Ovary (tissue), 9 donors: ENCODE data around the gene EPC2. TPM values are rescaled to one million over a fixed set of nuclear protein-coding genes. Genes with fewer than 3 reads are reported as not detected.

Experiments used
- DNase-seq, 5 donors: peaks; one replicate each; pipeline ENCODE4 v3.0.0-alpha.2; 2019 to 2020
- H3K27ac ChIP-seq, 2 donors: fragments of 200-600 bp; one replicate each; pipeline versions ENCODE4 v1.5.1 to v1.8.0; 2019 to 2022
- H3K27me3 ChIP-seq: fragments of 200-600 bp; one replicate; pipeline ENCODE4 v1.8.0; 2022
- H3K36me3 ChIP-seq: fragments of 200-600 bp; sonication (generic); one replicate; pipeline ENCODE4 v1.5.1; 2019
- H3K4me1 ChIP-seq: one replicate; pipeline ENCODE4 v1.8.1; 2013; ENCODE audit warnings: mild to moderate bottlenecking, moderate library complexity; ENCODE audit not compliant: insufficient read depth
- H3K4me3 ChIP-seq: fragments of 200-600 bp; sonication (generic); one replicate; pipeline ENCODE4 v1.5.1; 2017
- H3K9me3 ChIP-seq, 2 donors: fragments of 200-600 bp in 1 of 2; sonication (generic) in 1 of 2; one replicate each; pipeline versions ENCODE4 v1.5.1 to v1.8.1; 2013 to 2019; ENCODE audit warnings: mild to moderate bottlenecking in 1 of 2, moderate library complexity in 1 of 2
- CTCF ChIP-seq, 3 donors: fragments of 450-650 bp in 2 of 3; fragments of 200-600 bp in 1 of 3; IDR thresholded peaks; one replicate each; pipeline versions ENCODE4 v1.5.1 to v1.8.0; 2016 to 2022; ENCODE audit warnings: antibody characterized with exemption in 3 of 3, mild to moderate bottlenecking in 1 of 3
- EP300 ChIP-seq: sonication (generic); formaldehyde crosslinking; IDR thresholded peaks from one replicate; pipeline ENCODE4 v1.6.1; 2017; ENCODE audit warnings: antibody characterized with exemption
- POLR2A ChIP-seq: fragments of 450-650 bp; IDR thresholded peaks from one replicate; pipeline ENCODE4 v1.6.1; 2017; ENCODE audit warnings: antibody characterized with exemption, mild to moderate bottlenecking, moderate library complexity
- WGBS, 3 donors: extraction: QIAGEN DNeasy Blood & Tissue Kit in 1 of 3; methylation state at CpG; one replicate each; pipeline versions ENCODE4 v1.1.5 to v1.1.7; 2013 to 2017; 5-methylcytosine and 5-hydroxymethylcytosine counted together
- intact Hi-C, 4 donors: fragments of 100-400 bp; cut with DNase I; formaldehyde crosslinking; loops; one replicate each; pipeline versions ENCODE4 v1.11.0 to v1.15.1; 2022 to 2023
- polyA plus RNA-seq, 2 donors: library from polyadenylated mRNA; stranded (reverse); fragments of 200-250 nt in 1 of 2; fragments of 350-450 nt in 1 of 2; fragmentation: Illumina TruSeq in 1 of 2; extraction: RNeasy Lipid Tissue Mini Kit (QIAGEN cat#74804) in 1 of 2; gene quantifications; one replicate each; pipeline ENCODE4 v1.2.3, GENCODE V29; 2013 to 2014
- total RNA-seq, 7 donors: library from RNA; depleted of rRNA in 2 of 7; stranded (reverse); fragments of >200 nt in 2 of 7; fragmentation: NEBNext Ultra II Directional in 3 of 7; extraction: Animal tissue kit (Norgen Biotek cat#: 25700) in 3 of 7; gene quantifications; one replicate each; pipeline versions ENCODE4 v1.1.0 to v1.2.4, GENCODE V29; 2016 to 2023
- donor health status: DM: no; HTN: no; CAD: no; lungs with moderate emphysema.
- donor health status: DM: no; HTN: no; CAD: no.
- donor health status: Bipolar disorder and iron deficiency.
- donor health status: DM: yes; HTN: yes; CAD: no.
- donor health status: DM: no; HTN: no; CAD: no.
- donor health status: DM: yes; HTN: yes; CAD: no.

The EPC2 gene
- total and polyA plus RNA-seq, 9 donors, result 25.7 to 53.4 (median 35.2) TPM

GRCh38 chr2:148816176-148816575 lies 171.6 kb downstream of the EPC2 start:
- TF ChIP-seq POLR2A (no peak), CTCF (IDR thresholded peaks at IDR 0.05) (no peak), EP300 (no peak)
- Histone ChIP-seq H3K27ac (no peak overlapping the region), H3K4me3 (no peak overlapping the region)

GRCh38 chr2:148817210-148817708 lies 172.7 kb downstream of the EPC2 start:
- DNase-seq, result no peak
- TF ChIP-seq EP300, result no peak
- no peak for TF ChIP-seq POLR2A
- no peak for TF ChIP-seq CTCF (IDR thresholded peaks at IDR 0.05)
- no peak overlapping the region for H3K27ac ChIP-seq
- WGBS, 3 donors, result 5 to 7% (median 6%) methylated on average over 8 of the region's 8 CpGs
- H3K9me3 ChIP-seq, result no peaks in the 10 kb centered on the region
- no peaks in the 10 kb centered on the region for H3K27me3 ChIP-seq
- H3K4me1 ChIP-seq, result peaks cover 6% of the 10 kb centered on the region
- intact Hi-C loops, result loop anchor here in 1 of 4 donors (10.0 kb wide), 1 partner anchor 172 kb away; the partner anchor contains the start of gene EPC2
- no peaks in the 10 kb centered on the region for H3K36me3 ChIP-seq
- no peak overlapping the region for H3K4me3 ChIP-seq

More at GRCh38 chr2:148816176-148816575, 171.6 kb downstream of the EPC2 start:
- WGBS, 3 donors, result 96 to 98% (median 97%) methylated on average over 6 of the region's 6 CpGs
- Histone ChIP-seq H3K36me3 (no peaks in the 10 kb centered on the region), H3K4me1 (peaks cover 9% of the 10 kb centered on the region), H3K27me3 (no peaks in the 10 kb centered on the region), H3K9me3 (no peaks in the 10 kb centered on the region)
- intact Hi-C loops, result loop anchor here in 1 of 4 donors (10.0 kb wide), 1 partner anchor 171 kb away; the partner anchor contains the start of gene EPC2
- no peak for DNase-seq

- Histone ChIP-seq H3K9me3 (no peaks in the 10 kb centered on the region), H3K4me3 (no peak overlapping the region), H3K4me1 (peaks cover 3% of the 10 kb centered on the region), H3K27me3 (no peaks in the 10 kb centered on the region), H3K27ac (no peak overlapping the region), H3K36me3 (no peaks in the 10 kb centered on the region)
- 10 to 27% (median 12%) methylated on average over 4 of the region's 4 CpGs for WGBS, 3 donors
- intact Hi-C loops, result loop anchor here in 1 of 4 donors (10.0 kb wide), 1 partner anchor 174 kb away; the partner anchor contains the start of gene EPC2
- no peak for TF ChIP-seq CTCF (IDR thresholded peaks at IDR 0.05)
- no peak for TF ChIP-seq EP300
- TF ChIP-seq POLR2A, result no peak
- no peak for DNase-seq
Observed at GRCh38 chr2:148819019-148819585, 174.6 kb downstream of the EPC2 start.

GRCh38 chr2:148824190-148824589 lies 179.6 kb downstream of the EPC2 start:
- Histone ChIP-seq H3K4me1 (no peaks in the 10 kb centered on the region), H3K27me3 (no peaks in the 10 kb centered on the region), H3K27ac (no peak overlapping the region), H3K9me3 (no peaks in the 10 kb centered on the region), H3K4me3 (no peak overlapping the region), H3K36me3 (no peaks in the 10 kb centered on the region)
- TF ChIP-seq CTCF (IDR thresholded peaks at IDR 0.05) (no peak), EP300 (no peak), POLR2A (no peak)
- intact Hi-C loops, result no loop called here
- 89 to 100% (median 98%) methylated on average over 1 of the region's 1 CpG for WGBS, 3 donors
- no peak for DNase-seq
